Mammary epithelial cell (primary cell): ENCODE data around the gene FOXO6.

Experiments used
- EZH2 ChIP-seq: IDR thresholded peaks from 2 replicates; pipeline ENCODE4 v1.6.1; 2012; ENCODE audit warnings: low read length, inconsistent platforms, borderline replicate concordance
- TF ChIP-seq, protein P1 (sequence below), 2 donors: IDR thresholded peaks in 1 of 2; conservative IDR thresholded peaks in 1 of 2; 2 replicates each; pipeline ENCODE4 v1.5.1; 2011 to 2012; ENCODE audit warnings: inconsistent platforms in 2 of 2, low read length in 2 of 2, mild to moderate bottlenecking in 2 of 2, control low read depth in 1 of 2, low read depth in 1 of 2; ENCODE audit not compliant: insufficient read depth in 1 of 2; ENCODE audit errors: extremely low read depth in 1 of 2

DNA sequence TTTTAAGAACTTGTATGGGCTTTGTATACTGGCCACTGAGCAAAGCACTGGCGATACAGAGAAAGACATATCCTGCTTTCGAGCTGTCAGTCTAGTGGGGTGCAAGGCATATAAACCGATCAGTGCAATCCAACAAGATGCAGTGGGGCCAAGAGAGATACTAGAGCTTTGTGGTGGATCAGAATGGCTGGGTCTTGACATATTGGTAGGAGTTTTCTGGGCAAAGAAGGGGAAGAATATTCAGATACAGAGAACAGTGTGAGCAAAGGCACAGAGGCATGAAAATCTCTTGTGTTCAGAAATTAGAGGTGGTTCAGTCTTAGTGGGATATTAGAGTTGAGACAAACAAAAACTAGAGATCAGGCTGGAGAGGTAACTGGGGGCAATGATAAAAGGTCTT, 49.2 kb downstream of the FOXO6 start:
- TF ChIP-seq, protein P1, sequence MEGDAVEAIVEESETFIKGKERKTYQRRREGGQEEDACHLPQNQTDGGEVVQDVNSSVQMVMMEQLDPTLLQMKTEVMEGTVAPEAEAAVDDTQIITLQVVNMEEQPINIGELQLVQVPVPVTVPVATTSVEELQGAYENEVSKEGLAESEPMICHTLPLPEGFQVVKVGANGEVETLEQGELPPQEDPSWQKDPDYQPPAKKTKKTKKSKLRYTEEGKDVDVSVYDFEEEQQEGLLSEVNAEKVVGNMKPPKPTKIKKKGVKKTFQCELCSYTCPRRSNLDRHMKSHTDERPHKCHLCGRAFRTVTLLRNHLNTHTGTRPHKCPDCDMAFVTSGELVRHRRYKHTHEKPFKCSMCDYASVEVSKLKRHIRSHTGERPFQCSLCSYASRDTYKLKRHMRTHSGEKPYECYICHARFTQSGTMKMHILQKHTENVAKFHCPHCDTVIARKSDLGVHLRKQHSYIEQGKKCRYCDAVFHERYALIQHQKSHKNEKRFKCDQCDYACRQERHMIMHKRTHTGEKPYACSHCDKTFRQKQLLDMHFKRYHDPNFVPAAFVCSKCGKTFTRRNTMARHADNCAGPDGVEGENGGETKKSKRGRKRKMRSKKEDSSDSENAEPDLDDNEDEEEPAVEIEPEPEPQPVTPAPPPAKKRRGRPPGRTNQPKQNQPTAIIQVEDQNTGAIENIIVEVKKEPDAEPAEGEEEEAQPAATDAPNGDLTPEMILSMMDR (conservative IDR thresholded peaks at IDR 0.05 in 1 of 2, IDR thresholded peaks at IDR 0.05 in 1 of 2; ENCODE audit: extremely low read depth in 1 of 2, insufficient read depth in 1 of 2, low read depth in 1 of 2, low read length in 2 of 2), result no peak
- no peak for TF ChIP-seq EZH2
